Fibroblast of lung (primary cell): ENCODE results near the gene TPX2. TPM values are rescaled to one million over a fixed set of nuclear protein-coding genes. Genes with fewer than 3 reads are reported as not detected.

Experiments
- DNase-seq, 2 donors: peaks; one replicate each; pipeline versions ENCODE4 v3.0.0 to v3.0.0-alpha.2; 2010; ENCODE audit warnings: low read depth in 2 of 2
- H2AFZ ChIP-seq: 2 replicates; pipeline ENCODE4 v1.5.1; 2012; ENCODE audit warnings: low read length, control low read depth, inconsistent platforms
- H3K27ac ChIP-seq: 2 replicates; pipeline ENCODE4 v1.5.1; 2011; ENCODE audit warnings: low read length, control low read depth; ENCODE audit not compliant: insufficient read depth
- H3K27me3 ChIP-seq: 2 replicates; pipeline ENCODE4 v1.5.1; 2011; ENCODE audit warnings: mild to moderate bottlenecking, low read length; ENCODE audit not compliant: control insufficient read depth, insufficient read depth
- H3K36me3 ChIP-seq: 2 replicates; pipeline ENCODE4 v1.5.1; 2011; ENCODE audit warnings: low read length; ENCODE audit not compliant: control insufficient read depth, insufficient read depth
- H3K4me1 ChIP-seq: 2 replicates; pipeline ENCODE4 v1.5.1; 2011; ENCODE audit warnings: low read length; ENCODE audit not compliant: control insufficient read depth, insufficient read depth; ENCODE audit errors: extremely low read depth
- H3K4me2 ChIP-seq: 2 replicates; pipeline ENCODE4 v1.5.1; 2011; ENCODE audit warnings: low read length, control low read depth; ENCODE audit not compliant: insufficient read depth; ENCODE audit errors: extremely low read depth
- H3K4me3 ChIP-seq, 4 experiments: fragments of 200-600 bp in 1 of 4; sonication (generic) in 1 of 4; replicated peaks in 1 of 4; 2 replicates each; pipeline ENCODE4 v1.5.1; 2011 to 2016; ENCODE audit warnings: low read length in 4 of 4, low read depth in 3 of 4, mild to moderate bottlenecking in 3 of 4, control low read depth in 2 of 4, inconsistent platforms in 1 of 4, mixed read lengths in 1 of 4; ENCODE audit not compliant: insufficient read depth in 1 of 4; ENCODE audit errors: control extremely low read depth in 1 of 4
- H3K79me2 ChIP-seq: 2 replicates; pipeline ENCODE4 v1.5.1; 2012; ENCODE audit warnings: mild to moderate bottlenecking, low read length, inconsistent platforms; ENCODE audit not compliant: control insufficient read depth, insufficient read depth
- H3K9ac ChIP-seq: 2 replicates; pipeline ENCODE4 v1.5.1; 2011; ENCODE audit warnings: mild to moderate bottlenecking, low read length, control low read depth; ENCODE audit not compliant: insufficient read depth
- H3K9me3 ChIP-seq: 2 replicates; pipeline ENCODE4 v1.5.1; 2012; ENCODE audit warnings: low read depth, low read length; ENCODE audit not compliant: control insufficient read depth, insufficient read depth
- H4K20me1 ChIP-seq: 2 replicates; pipeline ENCODE4 v1.5.1; 2011; ENCODE audit warnings: low read length; ENCODE audit not compliant: control insufficient read depth, insufficient read depth; ENCODE audit errors: extremely low read depth
- CTCF ChIP-seq, 2 donors: IDR thresholded peaks in 1 of 2; conservative IDR thresholded peaks in 1 of 2; 1 replicate in 1 of 2; 2 replicates in 1 of 2; pipeline ENCODE4 v1.5.1; 2011 to 2012; ENCODE audit warnings: low read length in 2 of 2, control low read depth in 1 of 2, inconsistent platforms in 1 of 2, low read depth in 1 of 2, mild to moderate bottlenecking in 1 of 2
- EZH2 ChIP-seq: IDR thresholded peaks from 2 replicates; pipeline ENCODE4 v1.5.1; 2012; ENCODE audit warnings: low read length, control low read depth, mild to moderate bottlenecking; ENCODE audit errors: missing control alignments
- polyA plus RNA-seq, 2 donors: library from polyadenylated mRNA; depleted of rRNA in 1 of 2; stranded (reverse) in 1 of 2; unstranded in 1 of 2; fragments of >200 nt; gene quantifications; 2 replicates each; pipeline ENCODE4 v1.2.1, GENCODE V29; 2011 to 2012; ENCODE audit warnings: missing spikeins in 1 of 2
- total RNA-seq: library from RNA; depleted of rRNA; stranded (reverse); fragments of >200 nt; gene quantifications from 2 replicates; pipeline ENCODE4 v1.2.1, GENCODE V29; 2014

TPX2 gene
- total and polyA plus RNA-seq, 2 donors (not counting 1 experiment from before 2014, with no cell fraction given) = 19.9 to 21.0 TPM

GRCh38 chr20:31747640-31748039 is 8.6 kb downstream of the TPX2 start:
- H3K27me3 ChIP-seq = no peaks in the 10 kb centered on the region
- H3K9ac ChIP-seq = peak overlapping the region; percentile 33
- peaks cover 7% of the 10 kb centered on the region for H3K4me1 ChIP-seq
- H3K36me3 ChIP-seq = peaks cover 2% of the 10 kb centered on the region
- no peaks in the 10 kb centered on the region for H4K20me1 ChIP-seq
- peak overlapping the region in 3 of 4 experiments; percentile 8 to 20 (median 14) for H3K4me3 ChIP-seq
- no peaks in the 10 kb centered on the region for H3K9me3 ChIP-seq
- TF ChIP-seq EZH2 (no peak), CTCF (conservative IDR thresholded peaks at IDR 0.05 in 1 of 2, IDR thresholded peaks at IDR 0.05 in 1 of 2; ENCODE audit: low read depth in 1 of 2, low read length in 2 of 2) (no peak)
- H3K27ac ChIP-seq = peak overlapping the region; percentile 71
- H3K79me2 ChIP-seq = peaks cover 90% of the 10 kb centered on the region
- peak overlapping the region; percentile 32 for H2AFZ ChIP-seq
- H3K4me2 ChIP-seq = peak overlapping the region; percentile 82
- peak in 1 of 2 donors; percentile 88 for DNase-seq

GRCh38 chr20:31749223-31749622 is 10.1 kb downstream of the TPX2 start:
- Histone ChIP-seq H3K27ac (no peak overlapping the region), H3K27me3 (no peaks in the 10 kb centered on the region), H4K20me1 (no peaks in the 10 kb centered on the region), H3K4me1 (peaks cover 7% of the 10 kb centered on the region), H3K9me3 (no peaks in the 10 kb centered on the region), H3K9ac (no peak overlapping the region), H3K36me3 (no peaks in the 10 kb centered on the region), H3K4me3 (no peak overlapping the region), H3K4me2 (no peak overlapping the region), H2AFZ (no peak overlapping the region), H3K79me2 (peaks cover 93% of the 10 kb centered on the region)
- TF ChIP-seq CTCF (conservative IDR thresholded peaks at IDR 0.05 in 1 of 2, IDR thresholded peaks at IDR 0.05 in 1 of 2; ENCODE audit: low read depth in 1 of 2, low read length in 2 of 2) (no peak), EZH2 (no peak)
- DNase-seq = no peak

GRCh38 chr20:31751126-31751525 is 12.0 kb downstream of the TPX2 start:
- Histone ChIP-seq H3K27ac (peak overlapping the region; percentile 77), H3K4me1 (peaks cover 7% of the 10 kb centered on the region), H3K36me3 (no peaks in the 10 kb centered on the region), H3K4me3 (no peak overlapping the region), H2AFZ (no peak overlapping the region), H3K9ac (no peak overlapping the region), H3K27me3 (no peaks in the 10 kb centered on the region), H3K9me3 (no peaks in the 10 kb centered on the region), H3K4me2 (no peak overlapping the region), H4K20me1 (no peaks in the 10 kb centered on the region), H3K79me2 (peaks cover 93% of the 10 kb centered on the region)
- DNase-seq = peak; percentile 92 to 95
- no peak for TF ChIP-seq CTCF (conservative IDR thresholded peaks at IDR 0.05 in 1 of 2, IDR thresholded peaks at IDR 0.05 in 1 of 2; ENCODE audit: low read depth in 1 of 2, low read length in 2 of 2)
- no peak for TF ChIP-seq EZH2
